ENCODE results near the gene OGA. TPM values are rescaled to one million over a fixed set of nuclear protein-coding genes. Genes with fewer than 3 reads are reported as not detected.

Gene OGA
- total RNA-seq, 1 donor, result 93.7 TPM

DNA sequence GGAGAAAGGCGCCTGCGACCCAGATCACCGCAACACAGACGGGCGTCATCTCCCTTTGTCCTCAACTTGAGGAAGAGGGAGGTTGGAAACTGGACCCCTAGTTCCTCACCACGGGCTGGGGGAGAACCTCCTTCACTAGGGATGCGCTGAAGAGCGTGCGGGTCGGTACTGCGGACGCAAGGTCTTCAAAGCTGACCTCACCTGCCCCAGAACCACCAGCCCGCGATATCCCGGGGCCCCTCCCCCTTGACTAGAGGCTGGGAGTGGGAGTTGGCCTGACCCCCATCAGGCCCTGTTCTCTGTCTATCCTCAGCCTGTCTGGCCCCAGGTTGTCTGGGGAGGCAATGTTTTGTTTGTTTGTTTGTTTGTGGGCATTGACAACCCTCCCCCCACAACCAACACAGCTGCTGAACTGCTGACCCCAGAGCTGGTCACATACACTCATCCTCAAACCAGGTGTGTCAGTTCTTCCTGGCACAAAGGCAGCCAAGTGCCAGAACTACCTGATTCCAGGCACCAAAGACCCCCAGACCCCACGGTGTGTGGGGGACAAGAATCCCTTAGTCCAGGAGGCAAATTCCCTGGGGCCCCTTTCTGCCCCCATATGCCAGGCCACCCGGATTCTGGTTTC lies 37.9 kb downstream of the OGA start:
- TF ChIP-seq CTCF (IDR thresholded peaks at IDR 0.05; ENCODE audit: insufficient read depth, low read length), result no peak
- H3K4me3 ChIP-seq (ENCODE audit: low read depth, low read length), result peak overlapping the region; percentile 22
- DNase-seq (ENCODE audit: low read depth), result no peak

- TF ChIP-seq CTCF (IDR thresholded peaks at IDR 0.05; ENCODE audit: insufficient read depth, low read length), result peak; percentile 83
- H3K4me3 ChIP-seq (ENCODE audit: low read depth, low read length), result peak overlapping the region; percentile 25
- peak; percentile 56 for DNase-seq (ENCODE audit: low read depth)
Measured at GRCh38 chr10:101779544-101780186, 38.6 kb downstream of the OGA start.

GRCh38 chr10:101778781-101779543 lies 39.3 kb downstream of the OGA start:
- peak overlapping the region; percentile 9 for H3K4me3 ChIP-seq (ENCODE audit: low read depth, low read length)
- DNase-seq (ENCODE audit: low read depth), result peak; percentile 15
- no peak for TF ChIP-seq CTCF (IDR thresholded peaks at IDR 0.05; ENCODE audit: insufficient read depth, low read length)

GRCh38 chr10:101778151-101778780 lies 40.0 kb downstream of the OGA start:
- no peak for TF ChIP-seq CTCF (IDR thresholded peaks at IDR 0.05; ENCODE audit: insufficient read depth, low read length)
- no peak overlapping the region for H3K4me3 ChIP-seq (ENCODE audit: low read depth, low read length)
- no peak for DNase-seq (ENCODE audit: low read depth)

DNA sequence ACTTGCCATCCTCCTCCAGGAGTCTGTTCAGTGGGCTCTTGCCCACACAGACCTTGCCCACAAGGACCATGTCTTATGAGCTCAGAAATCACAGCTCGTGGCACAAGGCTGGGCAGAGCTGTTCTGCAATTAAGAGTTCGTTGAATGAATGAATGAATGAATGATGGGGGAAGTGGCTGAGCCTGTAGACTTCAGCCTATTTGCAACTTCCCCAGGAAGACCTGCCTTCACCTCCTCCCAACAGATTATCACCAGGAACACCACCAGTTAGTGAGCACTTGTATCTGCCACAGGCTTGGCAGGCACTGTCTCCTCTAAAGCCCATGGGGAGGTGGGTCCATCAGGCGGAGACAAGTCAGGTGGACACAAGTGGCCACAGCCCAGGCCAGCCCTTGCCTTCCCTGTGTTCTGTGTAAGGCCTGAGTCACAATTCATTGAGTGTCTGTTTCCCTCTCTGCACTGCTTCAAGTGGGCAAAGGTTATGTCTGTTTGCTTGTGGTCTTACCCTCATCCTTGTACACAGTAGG lies 40.6 kb downstream of the OGA start:
- TF ChIP-seq CTCF (IDR thresholded peaks at IDR 0.05; ENCODE audit: insufficient read depth, low read length), result no peak
- DNase-seq (ENCODE audit: low read depth), result no peak

DNA sequence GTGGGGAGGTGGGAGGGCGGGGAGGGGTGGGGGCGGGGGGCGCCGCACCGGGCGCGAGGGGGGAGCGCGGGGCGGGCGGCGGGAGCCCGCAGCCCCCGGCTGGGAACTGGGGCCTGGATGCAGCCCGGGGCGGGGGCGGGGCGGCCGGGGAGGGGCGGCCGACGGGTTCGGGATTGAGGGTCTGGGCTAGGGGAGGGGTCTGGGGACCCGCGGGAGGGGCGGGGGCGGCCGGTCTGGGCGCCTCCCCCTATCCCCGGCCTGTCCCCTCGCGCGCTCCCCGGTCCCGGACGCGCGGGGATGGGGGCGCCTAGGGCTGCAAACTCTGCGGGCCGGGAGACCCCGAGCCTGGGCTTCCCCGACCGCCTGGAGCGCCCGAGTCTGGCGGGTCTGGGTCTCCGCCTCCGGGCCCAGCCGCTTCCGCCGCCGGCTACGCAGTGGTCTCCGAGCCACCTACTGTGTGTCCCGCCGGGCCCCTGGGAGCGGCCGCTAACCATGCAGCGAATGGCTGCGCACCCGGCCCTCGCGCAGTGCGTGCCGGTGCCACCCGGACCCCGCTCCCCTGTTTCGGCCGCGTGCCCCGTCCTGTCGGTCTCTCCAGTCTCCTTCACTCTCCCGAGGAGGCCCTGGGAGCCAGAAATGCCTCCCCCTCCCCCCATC lies 42.0 kb downstream of the OGA start:
- H3K4me3 ChIP-seq (ENCODE audit: low read depth, low read length), result no peak overlapping the region
- no peak for TF ChIP-seq CTCF (IDR thresholded peaks at IDR 0.05; ENCODE audit: insufficient read depth, low read length)
- no peak for DNase-seq (ENCODE audit: low read depth)

More for the DNA sequence above, 40.6 kb downstream of the OGA start:
- H3K4me3 ChIP-seq (ENCODE audit: low read depth, low read length), result no peak overlapping the region
